ENCODE data around the gene NKD2.

Gene NKD2

GRCh38 chr5:1030801-1031271 lies 22.2 kb downstream of the NKD2 start:
- no peak for TF ChIP-seq CTCF (conservative IDR thresholded peaks at IDR 0.05; ENCODE audit: low read depth)
- no peak overlapping the region for H3K27ac ChIP-seq
- ChIA-PET POLR2A (ENCODE audit: low non-redundant PET) (no interaction called here), CTCF (no interaction called here)
- DNase-seq (ENCODE audit: low spot score), result no peak

GRCh38 chr5:1031306-1031959 lies 22.8 kb downstream of the NKD2 start:
- H3K27ac ChIP-seq, result no peak overlapping the region
- no peak for DNase-seq (ENCODE audit: low spot score)
- TF ChIP-seq CTCF (conservative IDR thresholded peaks at IDR 0.05; ENCODE audit: low read depth), result no peak
- ChIA-PET CTCF (no interaction called here), POLR2A (ENCODE audit: low non-redundant PET) (no interaction called here)

- H3K27ac ChIP-seq, result no peak overlapping the region
- no peak for DNase-seq (ENCODE audit: low spot score)
- CTCF ChIA-PET, result no interaction called here
- TF ChIP-seq CTCF (conservative IDR thresholded peaks at IDR 0.05; ENCODE audit: low read depth), result no peak
- POLR2A ChIA-PET (ENCODE audit: low non-redundant PET), result no interaction called here
These were observed 23.4 kb downstream of the NKD2 start for GRCh38 chr5:1032011-1032410.

GRCh38 chr5:1032551-1033027 lies 24.0 kb downstream of the NKD2 start:
- no peak for TF ChIP-seq CTCF (conservative IDR thresholded peaks at IDR 0.05; ENCODE audit: low read depth)
- no peak overlapping the region for H3K27ac ChIP-seq
- CTCF ChIA-PET, result interaction anchor here (1.7 kb wide), 1 partner anchor 22 kb away, joined by 8 read pairs; no protein-coding TSS in a partner anchor
- POLR2A ChIA-PET (ENCODE audit: low non-redundant PET), result no interaction called here
- DNase-seq (ENCODE audit: low spot score), result no peak

- ChIA-PET CTCF (interaction anchor here (1.1 to 1.7 kb wide), 2 partner anchors 22 to 141 kb away, joined by 3 to 8 read pairs; no protein-coding TSS in a partner anchor), POLR2A (ENCODE audit: low non-redundant PET) (no interaction called here)
- no peak overlapping the region for H3K27ac ChIP-seq
- DNase-seq (ENCODE audit: low spot score), result no peak
- no peak for TF ChIP-seq CTCF (conservative IDR thresholded peaks at IDR 0.05; ENCODE audit: low read depth)
These were observed 24.6 kb downstream of the NKD2 start for GRCh38 chr5:1033178-1033577.

GRCh38 chr5:1033606-1034420 lies 25.2 kb downstream of the NKD2 start:
- no peak overlapping the region for H3K27ac ChIP-seq
- no peak for DNase-seq (ENCODE audit: low spot score)
- ChIA-PET CTCF (interaction anchor here (1.1 to 1.7 kb wide), 2 partner anchors 23 to 141 kb away, joined by 3 to 8 read pairs; no protein-coding TSS in a partner anchor), POLR2A (ENCODE audit: low non-redundant PET) (no interaction called here)
- TF ChIP-seq CTCF (conservative IDR thresholded peaks at IDR 0.05; ENCODE audit: low read depth), result no peak
